Hepatocyte (in vitro differentiated cells): ENCODE measurements around the gene RNMT.

Source experiments
- CTCF ChIP-seq: fragments of 200-600 bp; sonication (generic); IDR thresholded peaks from 2 replicates; pipeline ENCODE4 v1.5.1; 2016; ENCODE audit warnings: antibody characterized with exemption, mild to moderate bottlenecking; ENCODE audit not compliant: poor library complexity
- EZH2 ChIP-seq: fragments of 200-600 bp; sonication (generic); IDR thresholded peaks from 2 replicates; pipeline ENCODE4 v1.6.1; 2016; ENCODE audit warnings: antibody characterized with exemption, mild to moderate bottlenecking, borderline replicate concordance

- TF ChIP-seq EZH2: no peak
- no peak for TF ChIP-seq CTCF
Measured at GRCh38 chr18:13684546-13684945, 41.9 kb upstream of the RNMT start.
